HCT116 (cell line): Measurements from ENCODE around the gene FRY.

Source experiments
- CBX3 ChIP-seq: IDR thresholded peaks from 2 replicates; pipeline ENCODE4 v1.6.1; 2012; ENCODE audit warnings: low read depth
- EZH2 ChIP-seq: fragments of 200-600 bp; sonication (generic); IDR thresholded peaks from 2 replicates; pipeline ENCODE4 v1.6.1; 2017; ENCODE audit warnings: antibody characterized with exemption, mixed run types
- EZH2phosphoT487 ChIP-seq: fragments of 200-600 bp; IDR thresholded peaks from 2 replicates; pipeline ENCODE4 v1.6.1; 2018; ENCODE audit warnings: antibody characterized with exemption, borderline replicate concordance
- MAX ChIP-seq: IDR thresholded peaks from 2 replicates; pipeline ENCODE4 v1.6.1; 2012
- POLR2A ChIP-seq: IDR thresholded peaks from 2 replicates; pipeline ENCODE4 v1.7.0; 2011; ENCODE audit warnings: borderline replicate concordance; ENCODE audit not compliant: insufficient read depth, insufficient read length; ENCODE audit errors: extremely low read depth
- POLR2AphosphoS5 ChIP-seq: IDR thresholded peaks from 2 replicates; pipeline ENCODE4 v1.6.1; 2011; ENCODE audit warnings: mild to moderate bottlenecking, low read depth, low read length, moderate library complexity
- RAD21 ChIP-seq: IDR thresholded peaks from 2 replicates; pipeline ENCODE4 v1.6.1; 2012; ENCODE audit warnings: low read depth, mild to moderate bottlenecking
- REST ChIP-seq: IDR thresholded peaks from 2 replicates; pipeline ENCODE4 v1.6.1; 2012; ENCODE audit warnings: low read depth
- SP1 ChIP-seq: IDR thresholded peaks from 2 replicates; pipeline ENCODE4 v1.6.1; 2012; ENCODE audit warnings: low read depth
- YY1 ChIP-seq: IDR thresholded peaks from 2 replicates; pipeline ENCODE4 v1.6.1; 2011; ENCODE audit warnings: low read length, low read depth, moderate library complexity, mild to moderate bottlenecking; ENCODE audit not compliant: insufficient replicate concordance; ENCODE audit errors: extremely low read depth
- ZBTB33 ChIP-seq: IDR thresholded peaks from 2 replicates; pipeline ENCODE4 v1.6.1; 2011; ENCODE audit warnings: mild to moderate bottlenecking, low read length, moderate library complexity; ENCODE audit not compliant: insufficient replicate concordance; ENCODE audit errors: extremely low read depth
- ZNF274 ChIP-seq: fragments of 200-500 bp; sonication (Bioruptor generic); IDR thresholded peaks from 2 replicates; pipeline ENCODE4 v1.6.1; 2014; ENCODE audit warnings: mild to moderate bottlenecking, low read depth, low read length, inconsistent platforms
- TF ChIP-seq, protein P1 (sequence below), 3 experiments: fragments of 200-600 bp in 1 of 3; sonication (generic) in 1 of 3; IDR thresholded peaks in 2 of 3; conservative IDR thresholded peaks in 1 of 3; 2 replicates each; pipeline ENCODE4 v1.5.1; 2012 to 2017; ENCODE audit warnings: low read depth in 2 of 3, low read length in 2 of 3, antibody characterized with exemption in 1 of 3, borderline replicate concordance in 1 of 3, control low read depth in 1 of 3, mild to moderate bottlenecking in 1 of 3, mixed read lengths in 1 of 3, mixed run types in 1 of 3, moderate library complexity in 1 of 3; ENCODE audit not compliant: insufficient read depth in 1 of 3
- TF ChIP-seq, protein P2 (sequence below): IDR thresholded peaks from 2 replicates; pipeline ENCODE4 v1.6.1; 2012

GRCh38 chr13:32225481-32225931, 193.9 kb downstream of the FRY start:
- TF ChIP-seq CBX3 = no peak
- TF ChIP-seq, protein P1, sequence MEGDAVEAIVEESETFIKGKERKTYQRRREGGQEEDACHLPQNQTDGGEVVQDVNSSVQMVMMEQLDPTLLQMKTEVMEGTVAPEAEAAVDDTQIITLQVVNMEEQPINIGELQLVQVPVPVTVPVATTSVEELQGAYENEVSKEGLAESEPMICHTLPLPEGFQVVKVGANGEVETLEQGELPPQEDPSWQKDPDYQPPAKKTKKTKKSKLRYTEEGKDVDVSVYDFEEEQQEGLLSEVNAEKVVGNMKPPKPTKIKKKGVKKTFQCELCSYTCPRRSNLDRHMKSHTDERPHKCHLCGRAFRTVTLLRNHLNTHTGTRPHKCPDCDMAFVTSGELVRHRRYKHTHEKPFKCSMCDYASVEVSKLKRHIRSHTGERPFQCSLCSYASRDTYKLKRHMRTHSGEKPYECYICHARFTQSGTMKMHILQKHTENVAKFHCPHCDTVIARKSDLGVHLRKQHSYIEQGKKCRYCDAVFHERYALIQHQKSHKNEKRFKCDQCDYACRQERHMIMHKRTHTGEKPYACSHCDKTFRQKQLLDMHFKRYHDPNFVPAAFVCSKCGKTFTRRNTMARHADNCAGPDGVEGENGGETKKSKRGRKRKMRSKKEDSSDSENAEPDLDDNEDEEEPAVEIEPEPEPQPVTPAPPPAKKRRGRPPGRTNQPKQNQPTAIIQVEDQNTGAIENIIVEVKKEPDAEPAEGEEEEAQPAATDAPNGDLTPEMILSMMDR (IDR thresholded peaks at IDR 0.05 in 2 of 3, conservative IDR thresholded peaks at IDR 0.05 in 1 of 3; ENCODE audit: borderline replicate concordance in 1 of 3, insufficient read depth in 1 of 3, low read depth in 2 of 3, low read length in 2 of 3) = no peak
- TF ChIP-seq POLR2AphosphoS5 = no peak
- no peak for TF ChIP-seq REST
- TF ChIP-seq, protein P2, sequence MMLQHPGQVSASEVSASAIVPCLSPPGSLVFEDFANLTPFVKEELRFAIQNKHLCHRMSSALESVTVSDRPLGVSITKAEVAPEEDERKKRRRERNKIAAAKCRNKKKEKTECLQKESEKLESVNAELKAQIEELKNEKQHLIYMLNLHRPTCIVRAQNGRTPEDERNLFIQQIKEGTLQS = no peak
- no peak for TF ChIP-seq ZNF274
- no peak for TF ChIP-seq RAD21
- no peak for TF ChIP-seq POLR2A
- TF ChIP-seq MAX = no peak
- TF ChIP-seq SP1 = no peak
- TF ChIP-seq EZH2 = no peak
- TF ChIP-seq YY1 = no peak
- no peak for TF ChIP-seq ZBTB33
- TF ChIP-seq EZH2phosphoT487 = no peak
